ENCODE results near the gene FAM3A.

GRCh38 chrX:154470914-154471568 is 45.0 kb downstream of the FAM3A start:
- TF ChIP-seq, protein P1, sequence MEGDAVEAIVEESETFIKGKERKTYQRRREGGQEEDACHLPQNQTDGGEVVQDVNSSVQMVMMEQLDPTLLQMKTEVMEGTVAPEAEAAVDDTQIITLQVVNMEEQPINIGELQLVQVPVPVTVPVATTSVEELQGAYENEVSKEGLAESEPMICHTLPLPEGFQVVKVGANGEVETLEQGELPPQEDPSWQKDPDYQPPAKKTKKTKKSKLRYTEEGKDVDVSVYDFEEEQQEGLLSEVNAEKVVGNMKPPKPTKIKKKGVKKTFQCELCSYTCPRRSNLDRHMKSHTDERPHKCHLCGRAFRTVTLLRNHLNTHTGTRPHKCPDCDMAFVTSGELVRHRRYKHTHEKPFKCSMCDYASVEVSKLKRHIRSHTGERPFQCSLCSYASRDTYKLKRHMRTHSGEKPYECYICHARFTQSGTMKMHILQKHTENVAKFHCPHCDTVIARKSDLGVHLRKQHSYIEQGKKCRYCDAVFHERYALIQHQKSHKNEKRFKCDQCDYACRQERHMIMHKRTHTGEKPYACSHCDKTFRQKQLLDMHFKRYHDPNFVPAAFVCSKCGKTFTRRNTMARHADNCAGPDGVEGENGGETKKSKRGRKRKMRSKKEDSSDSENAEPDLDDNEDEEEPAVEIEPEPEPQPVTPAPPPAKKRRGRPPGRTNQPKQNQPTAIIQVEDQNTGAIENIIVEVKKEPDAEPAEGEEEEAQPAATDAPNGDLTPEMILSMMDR (conservative IDR thresholded peaks at IDR 0.05; ENCODE audit: low read length) = no peak
- TF ChIP-seq EZH2phosphoT487 (IDR thresholded peaks at IDR 0.05; ENCODE audit: borderline replicate concordance, low read depth, low read length) = no peak
